Measurements from ENCODE around the gene L3MBTL3.

- TF ChIP-seq CTCF (IDR thresholded peaks at IDR 0.05; ENCODE audit: insufficient read depth, low read depth, low read length) (no peak), EZH2 (IDR thresholded peaks at IDR 0.05; ENCODE audit: insufficient read depth, low read length) (no peak)
These were observed 1.9 kb downstream of the L3MBTL3 start for GRCh38 chr6:130020073-130020906.

Measured in astrocyte (in vitro differentiated cells and primary cell).